Left lung (tissue), 10 donors: ENCODE measurements around the gene WDR37. TPM values are rescaled to one million over a fixed set of nuclear protein-coding genes. Genes with fewer than 3 reads are reported as not detected.

Source experiments
- ATAC-seq: fragments of 200-7000 bp; cut with Tn5 transposase; one replicate; pipeline ENCODE4 v1.9.1; 2020; ENCODE audit warnings: moderate library complexity
- DNase-seq, 4 donors: peaks; one replicate each; pipeline ENCODE4 v3.0.0-alpha.2; 2013 to 2020
- H3K27ac ChIP-seq, 2 donors: fragments of 200-600 bp; sonication (generic) in 1 of 2; one replicate each; pipeline versions ENCODE4 v1.5.0 to v1.8.0; 2020 to 2021
- H3K27me3 ChIP-seq, 2 donors: fragments of 200-600 bp; sonication (generic) in 1 of 2; one replicate each; pipeline versions ENCODE4 v1.5.0 to v1.8.0; 2020 to 2021
- H3K36me3 ChIP-seq, 2 donors: fragments of 200-600 bp; sonication (generic) in 1 of 2; one replicate each; pipeline versions ENCODE4 v1.5.0 to v1.8.0; 2020 to 2021
- H3K4me1 ChIP-seq, 2 donors: fragments of 200-600 bp; one replicate each; pipeline ENCODE4 v1.8.0; 2021
- H3K4me3 ChIP-seq, 2 donors: fragments of 200-600 bp; sonication (generic) in 1 of 2; one replicate each; pipeline versions ENCODE4 v1.5.0 to v1.8.0; 2020 to 2021; ENCODE audit warnings: mild to moderate bottlenecking in 1 of 2
- H3K9me3 ChIP-seq, 2 donors: fragments of 200-600 bp; sonication (generic) in 1 of 2; one replicate each; pipeline versions ENCODE4 v1.5.0 to v1.8.0; 2020 to 2021
- CTCF ChIP-seq, 2 donors: fragments of 200-600 bp; sonication (generic) in 1 of 2; IDR thresholded peaks; one replicate each; pipeline versions ENCODE4 v1.5.0 to v1.8.0; 2021; ENCODE audit warnings: antibody characterized with exemption in 2 of 2
- intact Hi-C, 2 donors: fragments of 100-400 bp; cut with DNase I; formaldehyde crosslinking; loops; one replicate each; pipeline versions ENCODE4 v1.11.2 to v1.14.2; 2022
- polyA plus RNA-seq, 6 donors: library from polyadenylated mRNA; unstranded; fragments of 120-200 nt; gene quantifications; one replicate each; pipeline ENCODE4 v1.2.1, GENCODE V29; 2013; ENCODE audit not compliant: insufficient read length in 6 of 6
- total RNA-seq, 2 donors: library from RNA; stranded (reverse); fragmentation: NEBNext Ultra II Directional; extraction: Animal tissue kit (Norgen Biotek cat#: 25700); gene quantifications; one replicate each; pipeline ENCODE4 v1.2.1, GENCODE V29; 2021
- donor health status: DM: no; HTN: yes; CAD: no.
- donor health status: DM: no; HTN: no; CAD: no.

Gene WDR37
- total and polyA plus RNA-seq, 8 donors, result 16.1 to 23.8 (median 18.1) TPM

- no peaks in the 10 kb centered on the region for H3K27me3 ChIP-seq
- DNase-seq (no peak), ATAC-seq (no peak)
- no peak overlapping the region for H3K27ac ChIP-seq
- peaks cover 0 to 89% of the 10 kb centered on the region in 2 donors for H3K36me3 ChIP-seq
- no peaks in the 10 kb centered on the region for H3K4me1 ChIP-seq
- no peaks in the 10 kb centered on the region for H3K9me3 ChIP-seq
- TF ChIP-seq CTCF (IDR thresholded peaks at IDR 0.05), result no peak
- no peak overlapping the region for H3K4me3 ChIP-seq
- intact Hi-C loops, result no loop called here
These were observed 22.5 kb downstream of the WDR37 start for GRCh38 chr10:1078668-1079067.

GRCh38 chr10:1083581-1083980 lies 27.4 kb downstream of the WDR37 start:
- ATAC-seq, result no peak
- no peak for TF ChIP-seq CTCF (IDR thresholded peaks at IDR 0.05)
- Histone ChIP-seq H3K36me3 (peaks cover 0 to 100% of the 10 kb centered on the region in 2 donors), H3K4me1 (no peaks in the 10 kb centered on the region), H3K9me3 (no peaks in the 10 kb centered on the region), H3K27ac (no peak overlapping the region), H3K27me3 (no peaks in the 10 kb centered on the region), H3K4me3 (no peak overlapping the region)
- no peak for DNase-seq
- intact Hi-C loops, result no loop called here

- intact Hi-C loops, result no loop called here
These were observed 28.1 kb downstream of the WDR37 start for GRCh38 chr10:1084011-1084950.

GRCh38 chr10:1085258-1085657 lies 29.1 kb downstream of the WDR37 start:
- Histone ChIP-seq H3K27ac (no peak overlapping the region), H3K4me1 (no peaks in the 10 kb centered on the region), H3K4me3 (no peak overlapping the region), H3K27me3 (no peaks in the 10 kb centered on the region), H3K36me3 (peaks cover 0 to 100% of the 10 kb centered on the region in 2 donors), H3K9me3 (no peaks in the 10 kb centered on the region)
- DNase-seq (no peak), ATAC-seq (no peak)
- intact Hi-C loops, result no loop called here
- TF ChIP-seq CTCF (IDR thresholded peaks at IDR 0.05), result no peak

More at GRCh38 chr10:1084011-1084950, 28.1 kb downstream of the WDR37 start:
- Histone ChIP-seq H3K4me3 (no peak overlapping the region), H3K9me3 (no peaks in the 10 kb centered on the region), H3K36me3 (peaks cover 0 to 100% of the 10 kb centered on the region in 2 donors), H3K4me1 (no peaks in the 10 kb centered on the region), H3K27me3 (no peaks in the 10 kb centered on the region), H3K27ac (no peak overlapping the region)
- ATAC-seq, result no peak
- no peak for DNase-seq
- TF ChIP-seq CTCF (IDR thresholded peaks at IDR 0.05), result no peak

- no peaks in the 10 kb centered on the region for H3K9me3 ChIP-seq
- ATAC-seq (no peak), DNase-seq (no peak)
- peaks cover 0 to 100% of the 10 kb centered on the region in 2 donors for H3K36me3 ChIP-seq
- H3K27ac ChIP-seq, result no peak overlapping the region
- no peak for TF ChIP-seq CTCF (IDR thresholded peaks at IDR 0.05)
- intact Hi-C loops, result no loop called here
- no peak overlapping the region for H3K4me3 ChIP-seq
- H3K4me1 ChIP-seq, result no peaks in the 10 kb centered on the region
- H3K27me3 ChIP-seq, result no peaks in the 10 kb centered on the region
These were observed 30.6 kb downstream of the WDR37 start for GRCh38 chr10:1086787-1087186.
